IPS-18a (cell line): Measurements from ENCODE around the gene WDR38.

Experiments
- H3K27ac ChIP-seq: one replicate; pipeline ENCODE4 v1.5.1; 2013; ENCODE audit warnings: low read length
- H3K27me3 ChIP-seq: one replicate; pipeline ENCODE4 v1.6.1; 2013; ENCODE audit warnings: mild to moderate bottlenecking, low read length; ENCODE audit not compliant: control insufficient read depth, insufficient read depth
- H3K36me3 ChIP-seq: one replicate; pipeline ENCODE4 v1.6.1; 2013; ENCODE audit warnings: low read depth, low read length; ENCODE audit not compliant: control insufficient read depth
- H3K4me1 ChIP-seq: one replicate; pipeline ENCODE4 v1.6.1; 2013; ENCODE audit warnings: low read depth, low read length; ENCODE audit not compliant: control insufficient read depth
- H3K4me3 ChIP-seq: one replicate; pipeline ENCODE4 v1.5.1; 2013; ENCODE audit warnings: low read length
- H3K9ac ChIP-seq: one replicate; pipeline ENCODE4 v1.6.1; 2013; ENCODE audit warnings: mild to moderate bottlenecking, low read length, moderate library complexity
- H3K9me3 ChIP-seq: one replicate; pipeline ENCODE4 v1.6.1; 2013; ENCODE audit warnings: low read depth, low read length; ENCODE audit not compliant: control insufficient read depth

WDR38 gene

GRCh38 chr9:124814164-124814535, 39.1 kb upstream of the WDR38 start:
- H3K9ac ChIP-seq = no peak overlapping the region
- H3K9me3 ChIP-seq = no peaks in the 10 kb centered on the region
- peaks cover 24% of the 10 kb centered on the region for H3K4me1 ChIP-seq
- H3K4me3 ChIP-seq = no peak overlapping the region
- H3K36me3 ChIP-seq = no peaks in the 10 kb centered on the region
- no peak overlapping the region for H3K27ac ChIP-seq
- no peaks in the 10 kb centered on the region for H3K27me3 ChIP-seq

- Histone ChIP-seq H3K27me3 (no peaks in the 10 kb centered on the region), H3K27ac (no peak overlapping the region), H3K9me3 (no peaks in the 10 kb centered on the region), H3K36me3 (no peaks in the 10 kb centered on the region), H3K4me3 (no peak overlapping the region), H3K9ac (no peak overlapping the region), H3K4me1 (peaks cover 20% of the 10 kb centered on the region)
Measured at GRCh38 chr9:124815601-124816000, 37.7 kb upstream of the WDR38 start.

- no peak overlapping the region for H3K27ac ChIP-seq
- no peak overlapping the region for H3K9ac ChIP-seq
- no peak overlapping the region for H3K4me3 ChIP-seq
- H3K36me3 ChIP-seq = no peaks in the 10 kb centered on the region
- no peaks in the 10 kb centered on the region for H3K4me1 ChIP-seq
- no peaks in the 10 kb centered on the region for H3K27me3 ChIP-seq
- H3K9me3 ChIP-seq = no peaks in the 10 kb centered on the region
Measured at GRCh38 chr9:124818431-124819281, 34.6 kb upstream of the WDR38 start.

- no peak overlapping the region for H3K9ac ChIP-seq
- H3K27ac ChIP-seq = no peak overlapping the region
- H3K4me1 ChIP-seq = no peaks in the 10 kb centered on the region
- H3K27me3 ChIP-seq = no peaks in the 10 kb centered on the region
- H3K4me3 ChIP-seq = no peak overlapping the region
- no peaks in the 10 kb centered on the region for H3K36me3 ChIP-seq
- H3K9me3 ChIP-seq = no peaks in the 10 kb centered on the region
Measured at GRCh38 chr9:124820698-124821623, 32.3 kb upstream of the WDR38 start.

- Histone ChIP-seq H3K27me3 (no peaks in the 10 kb centered on the region), H3K4me1 (peaks cover 6% of the 10 kb centered on the region), H3K9ac (no peak overlapping the region), H3K9me3 (no peaks in the 10 kb centered on the region), H3K36me3 (no peaks in the 10 kb centered on the region), H3K27ac (no peak overlapping the region), H3K4me3 (no peak overlapping the region)
Measured at GRCh38 chr9:124828489-124829333, 24.5 kb upstream of the WDR38 start.

GRCh38 chr9:124829334-124829669, 24.0 kb upstream of the WDR38 start:
- Histone ChIP-seq H3K9me3 (no peaks in the 10 kb centered on the region), H3K27ac (no peak overlapping the region), H3K9ac (no peak overlapping the region), H3K27me3 (no peaks in the 10 kb centered on the region), H3K4me1 (peaks cover 6% of the 10 kb centered on the region), H3K36me3 (no peaks in the 10 kb centered on the region), H3K4me3 (no peak overlapping the region)

- Histone ChIP-seq H3K9me3 (no peaks in the 10 kb centered on the region), H3K9ac (no peak overlapping the region), H3K36me3 (no peaks in the 10 kb centered on the region), H3K4me1 (peaks cover 6% of the 10 kb centered on the region), H3K27me3 (no peaks in the 10 kb centered on the region), H3K27ac (no peak overlapping the region), H3K4me3 (no peak overlapping the region)
Measured at GRCh38 chr9:124830593-124830992, 22.7 kb upstream of the WDR38 start.

GRCh38 chr9:124831642-124832364, 21.5 kb upstream of the WDR38 start:
- Histone ChIP-seq H3K36me3 (no peaks in the 10 kb centered on the region), H3K4me1 (peaks cover 6% of the 10 kb centered on the region), H3K9ac (no peak overlapping the region), H3K27me3 (no peaks in the 10 kb centered on the region), H3K4me3 (no peak overlapping the region), H3K9me3 (no peaks in the 10 kb centered on the region), H3K27ac (no peak overlapping the region)

- H3K27ac ChIP-seq = no peak overlapping the region
- no peak overlapping the region for H3K9ac ChIP-seq
- no peaks in the 10 kb centered on the region for H3K36me3 ChIP-seq
- H3K27me3 ChIP-seq = no peaks in the 10 kb centered on the region
- H3K9me3 ChIP-seq = no peaks in the 10 kb centered on the region
- no peak overlapping the region for H3K4me3 ChIP-seq
- H3K4me1 ChIP-seq = peaks cover 2% of the 10 kb centered on the region
Measured at GRCh38 chr9:124834591-124834990, 18.7 kb upstream of the WDR38 start.

- Histone ChIP-seq H3K36me3 (no peaks in the 10 kb centered on the region), H3K27ac (no peak overlapping the region), H3K9ac (no peak overlapping the region), H3K27me3 (no peaks in the 10 kb centered on the region), H3K9me3 (no peaks in the 10 kb centered on the region), H3K4me1 (no peaks in the 10 kb centered on the region), H3K4me3 (no peak overlapping the region)
Measured at GRCh38 chr9:124835026-124835557, 18.2 kb upstream of the WDR38 start.
